Right lobe of liver (tissue), 4 donors: ENCODE measurements around the gene ITGB8.

Experiments
- POLR2A ChIP-seq: fragments of 450-650 bp; IDR thresholded peaks from one replicate; pipeline ENCODE4 v1.6.1; 2017; ENCODE audit warnings: antibody characterized with exemption, mild to moderate bottlenecking
- TF ChIP-seq, protein P1 (sequence below), 4 donors: fragments of 200-600 bp in 3 of 4; fragments of 450-650 bp in 1 of 4; IDR thresholded peaks; one replicate each; pipeline versions ENCODE4 v1.5.1 to v1.8.0; 2016 to 2022; ENCODE audit warnings: antibody characterized with exemption in 4 of 4, mild to moderate bottlenecking in 2 of 4
- donor health status: DM: no; HTN: no; CAD: no.
- donor health status: DM: no; HTN: no; CAD: no.
- donor health status: DM: no; HTN: yes; CAD: no.

DNA sequence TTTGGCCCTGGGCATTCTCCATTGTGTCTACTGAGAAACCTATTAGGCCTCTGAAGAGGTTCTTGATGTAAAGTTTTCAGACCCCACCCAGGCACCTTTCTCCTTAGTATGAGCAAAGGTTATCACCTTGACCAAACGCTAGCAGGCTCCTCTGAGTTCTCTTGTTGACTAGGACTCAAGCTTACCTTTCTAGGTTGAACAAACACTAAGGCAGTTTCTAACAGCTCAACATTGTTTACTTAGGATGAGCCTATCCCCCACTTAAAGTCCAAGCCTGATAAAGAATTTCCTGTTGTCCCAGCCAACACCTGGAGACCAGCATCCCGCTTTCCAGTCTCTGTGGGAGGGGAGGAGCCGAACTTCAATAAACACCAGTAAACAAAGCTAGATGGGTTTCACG lies 26.3 kb upstream of the ITGB8 start:
- TF ChIP-seq, protein P1, sequence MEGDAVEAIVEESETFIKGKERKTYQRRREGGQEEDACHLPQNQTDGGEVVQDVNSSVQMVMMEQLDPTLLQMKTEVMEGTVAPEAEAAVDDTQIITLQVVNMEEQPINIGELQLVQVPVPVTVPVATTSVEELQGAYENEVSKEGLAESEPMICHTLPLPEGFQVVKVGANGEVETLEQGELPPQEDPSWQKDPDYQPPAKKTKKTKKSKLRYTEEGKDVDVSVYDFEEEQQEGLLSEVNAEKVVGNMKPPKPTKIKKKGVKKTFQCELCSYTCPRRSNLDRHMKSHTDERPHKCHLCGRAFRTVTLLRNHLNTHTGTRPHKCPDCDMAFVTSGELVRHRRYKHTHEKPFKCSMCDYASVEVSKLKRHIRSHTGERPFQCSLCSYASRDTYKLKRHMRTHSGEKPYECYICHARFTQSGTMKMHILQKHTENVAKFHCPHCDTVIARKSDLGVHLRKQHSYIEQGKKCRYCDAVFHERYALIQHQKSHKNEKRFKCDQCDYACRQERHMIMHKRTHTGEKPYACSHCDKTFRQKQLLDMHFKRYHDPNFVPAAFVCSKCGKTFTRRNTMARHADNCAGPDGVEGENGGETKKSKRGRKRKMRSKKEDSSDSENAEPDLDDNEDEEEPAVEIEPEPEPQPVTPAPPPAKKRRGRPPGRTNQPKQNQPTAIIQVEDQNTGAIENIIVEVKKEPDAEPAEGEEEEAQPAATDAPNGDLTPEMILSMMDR (IDR thresholded peaks at IDR 0.05), result no peak
- no peak for TF ChIP-seq POLR2A
